Neuronal stem cell (in vitro differentiated cells): Measurements from ENCODE around the gene RPS21. TPM values are rescaled to one million over a fixed set of nuclear protein-coding genes. Genes with fewer than 3 reads are reported as not detected.

Source experiments
- DNase-seq: peaks from one replicate; pipeline ENCODE4 v3.0.0-alpha.2; 2013; ENCODE audit warnings: low spot score
- H2AFZ ChIP-seq: one replicate; pipeline ENCODE4 v1.6.1; 2013; ENCODE audit warnings: mild to moderate bottlenecking, low read length, inconsistent platforms
- H2AK5ac ChIP-seq: 2 replicates; pipeline ENCODE4 v1.6.1; 2013; ENCODE audit warnings: low read depth, mild to moderate bottlenecking, inconsistent platforms, low read length, moderate library complexity, mixed read lengths
- H2BK120ac ChIP-seq: 2 replicates; pipeline ENCODE4 v1.6.1; 2013; ENCODE audit warnings: low read depth, mild to moderate bottlenecking, inconsistent platforms, low read length, moderate library complexity, mixed read lengths
- H2BK12ac ChIP-seq: one replicate; pipeline ENCODE4 v1.6.1; 2013; ENCODE audit warnings: low read length, inconsistent platforms
- H2BK15ac ChIP-seq: 2 replicates; pipeline ENCODE4 v1.6.1; 2013; ENCODE audit warnings: mild to moderate bottlenecking, low read length, inconsistent platforms, mixed read lengths
- H2BK5ac ChIP-seq: one replicate; pipeline ENCODE4 v1.6.1; 2013; ENCODE audit warnings: inconsistent platforms, mild to moderate bottlenecking, low read length, moderate library complexity
- H3K14ac ChIP-seq: one replicate; pipeline ENCODE4 v1.6.1; 2013; ENCODE audit warnings: low read length, inconsistent platforms
- H3K18ac ChIP-seq: 2 replicates; pipeline ENCODE4 v1.6.1; 2013; ENCODE audit warnings: low read length, inconsistent platforms
- H3K23ac ChIP-seq: 2 replicates; pipeline ENCODE4 v1.6.1; 2013; ENCODE audit warnings: low read depth, mild to moderate bottlenecking, mixed read lengths, low read length, inconsistent platforms; ENCODE audit not compliant: poor library complexity
- H3K27ac ChIP-seq: replicated peaks from 3 replicates; pipeline ENCODE4 v1.5.1; 2013; ENCODE audit warnings: low read length, inconsistent platforms
- H3K27me3 ChIP-seq, 3 experiments: 2 replicates each; pipeline ENCODE4 v1.6.1; 2013; ENCODE audit warnings: low read length in 3 of 3, mild to moderate bottlenecking in 2 of 3, inconsistent platforms in 1 of 3, low read depth in 1 of 3, mixed read lengths in 1 of 3, moderate library complexity in 1 of 3; ENCODE audit not compliant: control insufficient read depth in 3 of 3, insufficient read depth in 3 of 3
- H3K36me3 ChIP-seq, 2 donors: replicated peaks in 1 of 2; 2 replicates each; pipeline ENCODE4 v1.6.1; 2013; ENCODE audit warnings: low read length in 2 of 2; ENCODE audit not compliant: control insufficient read depth in 2 of 2, insufficient read depth in 2 of 2
- H3K4ac ChIP-seq: 2 replicates; pipeline ENCODE4 v1.6.1; 2013; ENCODE audit warnings: inconsistent platforms, mild to moderate bottlenecking, low read length, moderate library complexity
- H3K4me1 ChIP-seq, 2 donors: 1 replicate in 1 of 2; 2 replicates in 1 of 2; pipeline ENCODE4 v1.6.1; 2013; ENCODE audit warnings: low read length in 2 of 2, low read depth in 1 of 2; ENCODE audit not compliant: control insufficient read depth in 2 of 2, insufficient read depth in 1 of 2
- H3K4me2 ChIP-seq: one replicate; pipeline ENCODE4 v1.6.1; 2013; ENCODE audit warnings: mild to moderate bottlenecking, low read length, inconsistent platforms; ENCODE audit not compliant: insufficient read depth, poor library complexity, severe bottlenecking
- H3K4me3 ChIP-seq, 2 donors: 2 replicates each; pipeline ENCODE4 v1.5.1; 2013; ENCODE audit warnings: low read length in 2 of 2, mild to moderate bottlenecking in 2 of 2, inconsistent platforms in 1 of 2, moderate library complexity in 1 of 2
- H3K79me1 ChIP-seq: one replicate; pipeline ENCODE4 v1.6.1; 2013; ENCODE audit warnings: low read depth, mild to moderate bottlenecking, inconsistent platforms, low read length, moderate library complexity
- H3K9ac ChIP-seq: one replicate; pipeline ENCODE4 v1.6.1; 2013; ENCODE audit warnings: mild to moderate bottlenecking, low read depth, low read length, inconsistent platforms; ENCODE audit not compliant: poor library complexity
- H3K9me3 ChIP-seq, 2 donors: replicated peaks in 1 of 2; 2 replicates each; pipeline versions ENCODE3 to v1.6.1; 2013; ENCODE audit warnings: low read length in 2 of 2, mild to moderate bottlenecking in 2 of 2, inconsistent platforms in 1 of 2, low read depth in 1 of 2, mixed read lengths in 1 of 2, moderate library complexity in 1 of 2; ENCODE audit not compliant: control insufficient read depth in 2 of 2, insufficient read depth in 1 of 2
- H4K8ac ChIP-seq: one replicate; pipeline ENCODE4 v1.6.1; 2013; ENCODE audit warnings: low read depth, mild to moderate bottlenecking, inconsistent platforms, low read length, moderate library complexity
- H4K91ac ChIP-seq: one replicate; pipeline ENCODE4 v1.6.1; 2013; ENCODE audit warnings: low read length, low read depth, mild to moderate bottlenecking, inconsistent platforms; ENCODE audit not compliant: poor library complexity
- WGBS, 2 donors: extraction: QIAGEN DNeasy Blood & Tissue Kit; methylation state at CpG; one replicate each; pipeline ENCODE4 v1.1.7; 2013; ENCODE audit warnings: missing lambda C conversion rate in 2 of 2, mixed read lengths in 1 of 2; ENCODE audit not compliant: insufficient read length in 2 of 2, insufficient replicate concordance in 1 of 2; ENCODE audit errors: extremely low coverage in 2 of 2; 5-methylcytosine and 5-hydroxymethylcytosine counted together
- polyA plus RNA-seq, 2 experiments: library from polyadenylated mRNA; stranded (reverse); fragments of 200-250 nt; gene quantifications; one replicate each; pipeline ENCODE4 v1.2.3, GENCODE V29; 2013

The RPS21 gene
- 3,158 TPM for polyA plus RNA-seq (2013, experiment 1 of 2)
- polyA plus RNA-seq (2013, experiment 2 of 2): 3,117 TPM

GRCh38 chr20:62386383-62387218, at the start of gene RPS21:
TSS of gene RPS21 (plus strand) at chr20:62387103. CDS start at chr20:62387339, 236 bp downstream.
- H3K27me3 ChIP-seq: no peaks in the 10 kb centered on the region
- H3K4me1 ChIP-seq: peaks cover 7 to 11% of the 10 kb centered on the region in 2 donors
- peak within 1 kb of the TSS; percentile 72 for H3K14ac ChIP-seq
- no peak within 1 kb of the TSS for H4K91ac ChIP-seq
- H2AFZ ChIP-seq: peak within 1 kb of the TSS; percentile 86
- H2BK15ac ChIP-seq: peak within 1 kb of the TSS; percentile 59
- DNase-seq: peak; percentile 83
- H2BK120ac ChIP-seq: peak within 1 kb of the TSS; percentile 68
- peaks cover 26% of the 10 kb centered on the region for H3K79me1 ChIP-seq
- peak within 1 kb of the TSS; percentile 77 for H2BK12ac ChIP-seq
- peak within 1 kb of the TSS; percentile 99 for H3K18ac ChIP-seq
- no CpG with 5 or more reads among the region's 83 CpGs for WGBS, 2 donors
- peak within 1 kb of the TSS; percentile 95 to 99 for H3K4me3 ChIP-seq
- peak within 1 kb of the TSS; percentile 73 for H2BK5ac ChIP-seq
- peak within 1 kb of the TSS; percentile 99 for H3K23ac ChIP-seq
- no peaks in the 10 kb centered on the region for H3K9me3 ChIP-seq
- peak within 1 kb of the TSS; percentile 87 for H3K4me2 ChIP-seq
- peak within 1 kb of the TSS; percentile 99 for H2AK5ac ChIP-seq
- H3K4ac ChIP-seq: peak within 1 kb of the TSS; percentile 78
- peaks cover 36 to 65% of the 10 kb centered on the region in 2 donors for H3K36me3 ChIP-seq
- peak within 1 kb of the TSS; percentile 99 for H3K9ac ChIP-seq
- H3K27ac ChIP-seq: peak within 1 kb of the TSS; percentile 36
- no peak within 1 kb of the TSS for H4K8ac ChIP-seq

- peaks cover 0 to 2% (median 0%) of the 10 kb centered on the region in 3 experiments for H3K27me3 ChIP-seq
- peak overlapping the region; percentile 73 for H2BK12ac ChIP-seq
- no peak overlapping the region for H3K27ac ChIP-seq
- peaks cover 42% of the 10 kb centered on the region in 2 donors for H3K36me3 ChIP-seq
- no peak overlapping the region for H4K8ac ChIP-seq
- no peak overlapping the region for H3K4me2 ChIP-seq
- peak overlapping the region in 1 of 2 donors; percentile 64 for H3K4me3 ChIP-seq
- peak overlapping the region; percentile 60 for H3K9ac ChIP-seq
- H4K91ac ChIP-seq: no peak overlapping the region
- H2BK120ac ChIP-seq: no peak overlapping the region
- peak overlapping the region; percentile 98 for H3K14ac ChIP-seq
- WGBS, 2 donors: no CpG with 5 or more reads among the region's 34 CpGs
- H3K23ac ChIP-seq: peak overlapping the region; percentile 37
- no peak overlapping the region for H3K4ac ChIP-seq
- DNase-seq: no peak
- peaks cover 0 to 3% of the 10 kb centered on the region in 2 donors for H3K4me1 ChIP-seq
- H3K79me1 ChIP-seq: peaks cover 8% of the 10 kb centered on the region
- no peak overlapping the region for H2BK15ac ChIP-seq
- H2AK5ac ChIP-seq: no peak overlapping the region
- no peak overlapping the region for H3K18ac ChIP-seq
- peaks cover 0 to 5% of the 10 kb centered on the region in 2 donors for H3K9me3 ChIP-seq
- H2AFZ ChIP-seq: no peak overlapping the region
- H2BK5ac ChIP-seq: no peak overlapping the region
These were observed 49.2 kb upstream of the RPS21 start for GRCh38 chr20:62337558-62338293.

GRCh38 chr20:62338294-62338620, 48.6 kb upstream of the RPS21 start:
- no peak overlapping the region for H3K18ac ChIP-seq

More at GRCh38 chr20:62338294-62338620, 48.6 kb upstream of the RPS21 start:
- H3K79me1 ChIP-seq: peaks cover 8% of the 10 kb centered on the region
- WGBS, 2 donors: no CpG with 5 or more reads among the region's 16 CpGs
- H2BK15ac ChIP-seq: no peak overlapping the region
- peaks cover 0 to 2% (median 0%) of the 10 kb centered on the region in 3 experiments for H3K27me3 ChIP-seq
- no peak for DNase-seq
- H2BK120ac ChIP-seq: no peak overlapping the region
- H3K14ac ChIP-seq: no peak overlapping the region
- peak overlapping the region; percentile 17 for H4K8ac ChIP-seq
- no peak overlapping the region for H4K91ac ChIP-seq
- no peak overlapping the region for H2BK5ac ChIP-seq
- H3K9ac ChIP-seq: peak overlapping the region; percentile 60
- H3K4me1 ChIP-seq: peaks cover 0 to 3% of the 10 kb centered on the region in 2 donors
- H3K4me2 ChIP-seq: no peak overlapping the region
- H2BK12ac ChIP-seq: peak overlapping the region; percentile 22
- H3K23ac ChIP-seq: no peak overlapping the region
- H3K9me3 ChIP-seq: peaks cover 0 to 5% of the 10 kb centered on the region in 2 donors
- no peak overlapping the region for H2AK5ac ChIP-seq
- H3K4ac ChIP-seq: no peak overlapping the region
- no peak overlapping the region for H2AFZ ChIP-seq
- no peak overlapping the region for H3K27ac ChIP-seq
- H3K4me3 ChIP-seq: no peak overlapping the region
- peaks cover 39 to 40% of the 10 kb centered on the region in 2 donors for H3K36me3 ChIP-seq
